ENCODE measurements around the gene GNAT1.

- TF ChIP-seq ZNF274 (IDR thresholded peaks at IDR 0.05; ENCODE audit: low read depth, low read length) (no peak), YY1 (IDR thresholded peaks at IDR 0.05; ENCODE audit: insufficient read depth, insufficient read length) (no peak)
Observed at GRCh38 chr3:50186096-50186495, 5.3 kb upstream of the GNAT1 start.

All from NT2/D1 (cell line).